ENCODE results near the gene KRTAP29-1. TPM values are rescaled to one million over a fixed set of nuclear protein-coding genes. Genes with fewer than 3 reads are reported as not detected.
A peak's percentile ranks its signal among the peaks of the same experiment; 100 is the strongest.

KRTAP29-1 gene
- total RNA-seq, 3 donors from 2014 or later = not detected

- Histone ChIP-seq H3K27ac (peak overlapping the region in 1 of 2 donors; percentile 50), H3K4me1 (no peaks in the 10 kb centered on the region), H3K9me3 (peaks cover 0 to 13% of the 10 kb centered on the region in 2 donors), H3K36me3 (no peaks in the 10 kb centered on the region), H3K4me3 (no peak overlapping the region), H3K27me3 (no peaks in the 10 kb centered on the region)
- no peak for DNase-seq (ENCODE audit: low spot score in 2 of 2)
- TF ChIP-seq POLR2A (IDR thresholded peaks at IDR 0.05) (no peak), POLR2AphosphoS5 (IDR thresholded peaks at IDR 0.05) (no peak), CTCF (IDR thresholded peaks at IDR 0.05) (no peak)
- intact Hi-C loops (cut with DNase I; ENCODE audit: low total_unique reads) = no loop called here
Observed at GRCh38 chr17:41322903-41323895, 20.5 kb upstream of the KRTAP29-1 start.

- intact Hi-C loops (cut with DNase I; ENCODE audit: low total_unique reads) = no loop called here
- Histone ChIP-seq H3K36me3 (no peaks in the 10 kb centered on the region), H3K27ac (peak overlapping the region in 1 of 2 donors; percentile 50), H3K27me3 (no peaks in the 10 kb centered on the region), H3K9me3 (peaks cover 0 to 13% of the 10 kb centered on the region in 2 donors), H3K4me3 (no peak overlapping the region), H3K4me1 (no peaks in the 10 kb centered on the region)
- no peak for DNase-seq (ENCODE audit: low spot score in 2 of 2)
- TF ChIP-seq POLR2AphosphoS5 (IDR thresholded peaks at IDR 0.05) (no peak), CTCF (IDR thresholded peaks at IDR 0.05) (peak; percentile 72 to 90 (median 86))
Observed at GRCh38 chr17:41322094-41322902, 19.6 kb upstream of the KRTAP29-1 start.

GRCh38 chr17:41318231-41318630 lies 15.6 kb upstream of the KRTAP29-1 start:
- Histone ChIP-seq H3K9me3 (peaks cover 0 to 13% of the 10 kb centered on the region in 2 donors), H3K27ac (no peak overlapping the region), H3K27me3 (no peaks in the 10 kb centered on the region), H3K4me1 (no peaks in the 10 kb centered on the region), H3K36me3 (no peaks in the 10 kb centered on the region), H3K4me3 (no peak overlapping the region)
- TF ChIP-seq POLR2A (IDR thresholded peaks at IDR 0.05) = no peak
- no peak for TF ChIP-seq CTCF (IDR thresholded peaks at IDR 0.05)
- no peak for TF ChIP-seq POLR2AphosphoS5 (IDR thresholded peaks at IDR 0.05)
- intact Hi-C loops (cut with DNase I; ENCODE audit: low total_unique reads) = no loop called here
- DNase-seq (ENCODE audit: low spot score in 2 of 2) = no peak

- no peaks in the 10 kb centered on the region for H3K36me3 ChIP-seq
- H3K4me3 ChIP-seq = no peak overlapping the region
- peaks cover 0 to 13% of the 10 kb centered on the region in 2 donors for H3K9me3 ChIP-seq
- intact Hi-C loops (cut with DNase I; ENCODE audit: low total_unique reads) = no loop called here
- H3K4me1 ChIP-seq = no peaks in the 10 kb centered on the region
- no peak overlapping the region for H3K27ac ChIP-seq
- DNase-seq (ENCODE audit: low spot score in 2 of 2) = no peak
- no peaks in the 10 kb centered on the region for H3K27me3 ChIP-seq
- TF ChIP-seq CTCF (IDR thresholded peaks at IDR 0.05) = no peak
- TF ChIP-seq POLR2A (IDR thresholded peaks at IDR 0.05) = no peak
- TF ChIP-seq POLR2AphosphoS5 (IDR thresholded peaks at IDR 0.05) = no peak
Observed at GRCh38 chr17:41315814-41316445, 13.3 kb upstream of the KRTAP29-1 start.
